Body of pancreas (tissue), 4 donors: Measurements from ENCODE around the gene FMOD. TPM values are rescaled to one million over a fixed set of nuclear protein-coding genes. Genes with fewer than 3 reads are reported as not detected.

Experiments
- ATAC-seq: fragments of 150-250 bp; one replicate; pipeline ENCODE4 v1.9.1; 2016
- DNase-seq, 4 donors: peaks; one replicate each; pipeline ENCODE4 v3.0.0-alpha.2; 2019
- H3K27ac ChIP-seq, 4 donors: fragments of 200-600 bp; sonication (generic); 1 replicate in 3 of 4; 2 replicates in 1 of 4; pipeline versions ENCODE4 v1.5.1 to v1.6.1; 2016 to 2019; ENCODE audit warnings: mild to moderate bottlenecking in 1 of 4, mixed read lengths in 1 of 4, moderate library complexity in 1 of 4
- H3K27me3 ChIP-seq, 2 donors: fragments of 200-600 bp; sonication (generic); one replicate each; pipeline ENCODE4 v1.6.0; 2016; ENCODE audit warnings: mild to moderate bottlenecking in 1 of 2
- H3K36me3 ChIP-seq, 2 donors: fragments of 200-600 bp; sonication (generic); replicated peaks in 1 of 2; 2 replicates each; pipeline ENCODE4 v1.5.1; 2016; ENCODE audit warnings: low read depth in 2 of 2; ENCODE audit not compliant: insufficient read depth in 1 of 2
- H3K4me1 ChIP-seq: fragments of 200-600 bp; sonication (generic); one replicate; pipeline ENCODE4 v1.6.0; 2016
- H3K4me3 ChIP-seq, 2 donors: fragments of 200-600 bp; sonication (generic); 1 replicate in 1 of 2; 2 replicates in 1 of 2; pipeline ENCODE4 v1.5.1; 2016 to 2019
- H3K9me3 ChIP-seq, 3 donors: fragments of 200-600 bp; sonication (generic); 1 replicate in 2 of 3; 2 replicates in 1 of 3; pipeline ENCODE4 v1.5.1; 2016
- POLR2A ChIP-seq, 3 donors: fragments of 450-650 bp; IDR thresholded peaks; one replicate each; pipeline ENCODE4 v1.6.1; 2016; ENCODE audit warnings: antibody characterized with exemption in 3 of 3, mild to moderate bottlenecking in 2 of 3
- WGBS, 2 donors: methylation state at CpG; one replicate each; pipeline ENCODE4 v1.1.5; 2017; 5-methylcytosine and 5-hydroxymethylcytosine counted together
- intact Hi-C: fragments of 100-400 bp; cut with DNase I; formaldehyde crosslinking; loops from one replicate; pipeline ENCODE4 v1.15.1; 2023
- total RNA-seq, 2 donors: library from RNA; depleted of rRNA; stranded (reverse); fragments of >200 nt; gene quantifications; one replicate each; pipeline ENCODE4 v1.1.0, GENCODE V29; 2016
- TF ChIP-seq, protein P1 (sequence below), 7 experiments: fragments of 450-650 bp in 4 of 7; fragments of 200-600 bp in 3 of 7; sonication (generic) in 3 of 7; IDR thresholded peaks; one replicate each; pipeline ENCODE4 v1.5.1; 2016 to 2019; ENCODE audit warnings: antibody characterized with exemption in 7 of 7

The FMOD gene
- total RNA-seq, 2 donors from 2014 or later, result 14.2 to 18.7 TPM

GRCh38 chr1:203353486-203353885 lies 2.6 kb upstream of the FMOD start:
- TF ChIP-seq, protein P1, sequence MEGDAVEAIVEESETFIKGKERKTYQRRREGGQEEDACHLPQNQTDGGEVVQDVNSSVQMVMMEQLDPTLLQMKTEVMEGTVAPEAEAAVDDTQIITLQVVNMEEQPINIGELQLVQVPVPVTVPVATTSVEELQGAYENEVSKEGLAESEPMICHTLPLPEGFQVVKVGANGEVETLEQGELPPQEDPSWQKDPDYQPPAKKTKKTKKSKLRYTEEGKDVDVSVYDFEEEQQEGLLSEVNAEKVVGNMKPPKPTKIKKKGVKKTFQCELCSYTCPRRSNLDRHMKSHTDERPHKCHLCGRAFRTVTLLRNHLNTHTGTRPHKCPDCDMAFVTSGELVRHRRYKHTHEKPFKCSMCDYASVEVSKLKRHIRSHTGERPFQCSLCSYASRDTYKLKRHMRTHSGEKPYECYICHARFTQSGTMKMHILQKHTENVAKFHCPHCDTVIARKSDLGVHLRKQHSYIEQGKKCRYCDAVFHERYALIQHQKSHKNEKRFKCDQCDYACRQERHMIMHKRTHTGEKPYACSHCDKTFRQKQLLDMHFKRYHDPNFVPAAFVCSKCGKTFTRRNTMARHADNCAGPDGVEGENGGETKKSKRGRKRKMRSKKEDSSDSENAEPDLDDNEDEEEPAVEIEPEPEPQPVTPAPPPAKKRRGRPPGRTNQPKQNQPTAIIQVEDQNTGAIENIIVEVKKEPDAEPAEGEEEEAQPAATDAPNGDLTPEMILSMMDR (IDR thresholded peaks at IDR 0.05), result no peak
- TF ChIP-seq POLR2A (IDR thresholded peaks at IDR 0.05), result no peak
- Histone ChIP-seq H3K27me3 (no peaks in the 10 kb centered on the region), H3K4me3 (no peak overlapping the region), H3K36me3 (no peaks in the 10 kb centered on the region), H3K9me3 (no peaks in the 10 kb centered on the region), H3K4me1 (peaks cover 20% of the 10 kb centered on the region), H3K27ac (no peak overlapping the region)
- ATAC-seq (no peak), DNase-seq (no peak)
- WGBS, 2 donors, result 72 to 84% methylated on average over 8 of the region's 8 CpGs
- intact Hi-C loops, result no loop called here

DNA sequence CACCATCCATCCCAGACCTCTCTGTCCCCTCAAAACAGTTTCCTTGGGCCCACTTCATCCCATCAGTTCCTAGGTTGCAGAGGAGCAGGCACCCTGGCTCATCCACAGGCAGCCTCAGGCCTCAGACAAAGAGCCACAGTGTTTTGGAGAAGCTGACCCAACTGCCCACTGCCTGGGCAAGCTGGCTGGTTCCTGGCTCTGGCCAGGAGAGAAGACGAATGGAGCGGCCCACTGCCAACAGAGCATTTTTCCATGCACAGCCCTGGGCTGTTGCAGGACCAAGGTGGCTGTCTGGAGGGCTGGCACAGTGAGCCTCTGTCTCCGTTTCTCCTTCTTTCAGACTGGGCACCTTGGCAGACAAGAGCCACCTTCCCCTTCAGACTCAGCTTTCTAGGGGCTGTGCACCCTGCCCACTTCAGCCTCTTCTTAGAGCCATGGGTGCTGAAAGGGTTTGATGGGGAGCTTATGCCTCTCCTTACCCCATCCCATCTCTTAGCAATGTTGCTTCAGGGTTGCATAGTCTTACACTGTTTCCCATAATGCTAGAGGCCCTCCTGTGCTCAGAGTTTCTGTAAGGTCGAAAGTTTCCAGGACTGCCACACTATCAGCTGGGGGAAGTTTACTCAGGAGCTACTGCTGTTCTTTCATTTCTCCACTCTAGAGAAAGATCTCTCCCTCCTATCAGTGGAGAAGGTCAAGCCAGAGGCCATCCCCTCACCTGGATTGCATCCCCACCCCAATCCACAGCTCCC lies 973 bp downstream of the FMOD start:
- peak overlapping the region in 3 of 4 donors; percentile 9 to 53 (median 50) for H3K27ac ChIP-seq
- no peaks in the 10 kb centered on the region for H3K27me3 ChIP-seq
- WGBS, 2 donors, result 46 to 56% methylated on average over 4 of the region's 4 CpGs
- intact Hi-C loops, result loop anchor here (5.0 kb wide), 1 partner anchor 132 kb away; no protein-coding TSS in a partner anchor
- TF ChIP-seq POLR2A (IDR thresholded peaks at IDR 0.05), result no peak
- H3K4me1 ChIP-seq, result peaks cover 20% of the 10 kb centered on the region
- no peaks in the 10 kb centered on the region for H3K36me3 ChIP-seq
- peak; percentile 34 for ATAC-seq
- DNase-seq, result no peak
- no peak overlapping the region for H3K4me3 ChIP-seq
- no peaks in the 10 kb centered on the region for H3K9me3 ChIP-seq

GRCh38 chr1:203349166-203349565 lies 1.8 kb downstream of the FMOD start:
- H3K4me1 ChIP-seq, result peaks cover 20% of the 10 kb centered on the region
- intact Hi-C loops, result loop anchor here (5.0 kb wide), 1 partner anchor 133 kb away; no protein-coding TSS in a partner anchor
- whole genome bisulfite sequencing, 2 donors, result 75 to 93% methylated on average over 1 of the region's 1 CpG

GRCh38 chr1:203346769-203347102 lies 4.2 kb downstream of the FMOD start:
- DNase-seq, result no peak
- Histone ChIP-seq H3K36me3 (no peaks in the 10 kb centered on the region), H3K4me1 (peaks cover 20% of the 10 kb centered on the region), H3K27me3 (no peaks in the 10 kb centered on the region), H3K27ac (no peak overlapping the region), H3K9me3 (no peaks in the 10 kb centered on the region), H3K4me3 (no peak overlapping the region)
- TF ChIP-seq, protein P1 (IDR thresholded peaks at IDR 0.05), result no peak
- TF ChIP-seq POLR2A (IDR thresholded peaks at IDR 0.05), result no peak
- intact Hi-C loops, result loop anchor here (5.0 kb wide), 1 partner anchor 136 kb away; no protein-coding TSS in a partner anchor
- 85 to 86% methylated on average over 3 of the region's 3 CpGs for WGBS, 2 donors
- ATAC-seq, result no peak

More at GRCh38 chr1:203349166-203349565, 1.8 kb downstream of the FMOD start:
- Histone ChIP-seq H3K36me3 (no peaks in the 10 kb centered on the region), H3K27me3 (no peaks in the 10 kb centered on the region), H3K9me3 (no peaks in the 10 kb centered on the region), H3K4me3 (no peak overlapping the region), H3K27ac (no peak overlapping the region)
- TF ChIP-seq POLR2A (IDR thresholded peaks at IDR 0.05), result no peak
- TF ChIP-seq, protein P1 (IDR thresholded peaks at IDR 0.05), result no peak
- ATAC-seq (no peak), DNase-seq (no peak)

DNA sequence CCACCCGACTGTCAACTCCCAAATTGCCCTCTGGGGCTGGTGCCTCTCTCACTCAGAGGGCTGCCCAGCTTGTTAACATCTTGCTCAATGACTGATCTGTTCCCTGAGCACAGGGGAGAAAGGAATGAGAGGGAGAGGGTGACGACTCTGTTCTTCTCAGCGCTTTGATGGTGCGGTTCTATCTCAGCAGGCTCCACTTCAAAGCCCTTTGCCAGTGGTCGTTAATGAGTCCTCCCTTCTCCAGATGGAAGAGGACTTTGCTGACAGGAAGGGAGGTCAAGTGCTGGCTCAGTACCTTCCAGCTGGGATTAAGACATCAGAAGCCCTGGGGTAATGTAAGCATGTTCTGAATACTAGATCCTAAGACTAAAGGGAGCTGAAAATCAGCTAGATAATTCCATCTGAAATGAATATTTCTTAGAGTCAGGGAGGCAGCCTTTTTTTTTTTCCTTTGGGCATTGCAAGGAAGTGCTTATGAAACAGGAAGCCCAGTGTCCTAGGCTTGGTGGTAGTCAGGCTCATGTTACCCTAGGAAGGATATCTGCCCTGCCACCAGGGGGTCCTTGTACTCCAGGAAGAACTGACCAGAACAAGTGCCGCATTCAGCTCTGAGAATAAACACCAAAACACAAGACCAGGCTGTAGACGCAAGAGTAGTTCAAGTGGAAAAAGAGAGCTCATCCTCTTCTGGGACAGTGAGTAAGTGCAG lies 4.7 kb downstream of the FMOD start:
- no peak overlapping the region for H3K27ac ChIP-seq
- H3K4me1 ChIP-seq, result peaks cover 16% of the 10 kb centered on the region
- no peaks in the 10 kb centered on the region for H3K9me3 ChIP-seq
- intact Hi-C loops, result loop anchor here (5.0 kb wide), 1 partner anchor 136 kb away; no protein-coding TSS in a partner anchor
- H3K36me3 ChIP-seq, result no peaks in the 10 kb centered on the region
- 73 to 83% methylated on average over 6 to 7 of the region's 7 CpGs for WGBS, 2 donors
- no peak for DNase-seq
- ATAC-seq, result no peak
- TF ChIP-seq POLR2A (IDR thresholded peaks at IDR 0.05), result no peak
- TF ChIP-seq, protein P1 (IDR thresholded peaks at IDR 0.05), result no peak
- no peaks in the 10 kb centered on the region for H3K27me3 ChIP-seq
- no peak overlapping the region for H3K4me3 ChIP-seq
